ENCODE results near the gene FRS2. TPM values are rescaled to one million over a fixed set of nuclear protein-coding genes. Genes with fewer than 3 reads are reported as not detected.

Gene FRS2
- total and polyA plus RNA-seq, 9 of the 15 experiments (the other 6 are each of a cell fraction or from before 2014, with no cell fraction given), result 1.0 to 9.1 (median 6.0) TPM

- DNase-seq (ENCODE audit: extremely low read depth in 1 of 4, low spot score in 3 of 4) (no peak), ATAC-seq (no peak), FAIRE-seq (no peak)
- ChIA-PET CTCF (ENCODE audit: low intra/inter-chr PET ratio) (no interaction called here), POLR2A (no interaction called here)
- H3K9me1 ChIP-seq (ENCODE audit: control insufficient read depth, insufficient read depth, low read length), result no peaks in the 10 kb centered on the region
- BruUV-seq (replicated peaks), result no TSS peak
- no peak overlapping the region for H3K9ac ChIP-seq (ENCODE audit: insufficient read depth in 1 of 2, low read depth in 2 of 2, low read length in 2 of 2)
- H3K9me3 ChIP-seq (replicated peaks; ENCODE audit: control insufficient read depth, insufficient read depth, low read depth, low read length), result no peaks in the 10 kb centered on the region
- H3K4me3 ChIP-seq, result no peak overlapping the region
- H3K27me3 ChIP-seq (ENCODE audit: control insufficient read depth in 2 of 2, insufficient read depth in 2 of 2, low read length in 2 of 2), result no peaks in the 10 kb centered on the region; a peak in 1 of 5 replicates
- no peaks in the 10 kb centered on the region for H3K36me3 ChIP-seq (ENCODE audit: control insufficient read depth, insufficient read depth, low read length)
- 50% methylated on average over 2 of the region's 2 CpGs for whole genome bisulfite sequencing (ENCODE audit: insufficient coverage, low coverage, missing lambda C conversion rate)
- no peak overlapping the region for H3K4me2 ChIP-seq (ENCODE audit: insufficient read depth, low read length)
- peaks cover 11 to 15% of the 10 kb centered on the region in 2 experiments for H3K4me1 ChIP-seq (replicated peaks in 1 of 2; ENCODE audit: control insufficient read depth in 2 of 2, insufficient read depth in 2 of 2, low read length in 2 of 2)
- H3K79me2 ChIP-seq (ENCODE audit: control insufficient read depth, insufficient read depth, low read length), result no peaks in the 10 kb centered on the region
- 0 out of 2 replicates have a peak, but pooled peaks cover 5% of the 10 kb centered on the region for H4K20me1 ChIP-seq (replicated peaks; ENCODE audit: control insufficient read depth, insufficient read depth, low read length)
- H2AFZ ChIP-seq (ENCODE audit: low read depth, low read length), result no peak overlapping the region
- intact Hi-C loops (cut with micrococcal nuclease) (loop anchor here (5.0 kb wide), 2 partner anchors 34 to 149 kb away; partner anchors contain the start of genes CCT2 and FRS2), in situ Hi-C loops (cut with MboI) (no loop called here)
- H3K27ac ChIP-seq (ENCODE audit: extremely low read depth, low read depth, low read length), result no peak overlapping the region
- TF ChIP-seq FOXK1 (CRISPR knock-in tag; IDR thresholded peaks at IDR 0.05; ENCODE audit: borderline replicate concordance) (no peak), ZBTB40 (IDR thresholded peaks at IDR 0.05) (no peak), ZBTB40 (CRISPR knock-in tag; IDR thresholded peaks at IDR 0.05) (no peak), ZNF398 (CRISPR knock-in tag; IDR thresholded peaks at IDR 0.05) (no peak), SP1 (CRISPR knock-in tag; IDR thresholded peaks at IDR 0.05) (no peak), ZBTB8A (IDR thresholded peaks at IDR 0.05; ENCODE audit: partially characterized antibody) (no peak)
These were observed 150.7 kb downstream of the FRS2 start for GRCh38 chr12:69620921-69621320.

Measured in K562 (cell line).